Measurements from ENCODE around the gene AGO3. TPM values are rescaled to one million over a fixed set of nuclear protein-coding genes. Genes with fewer than 3 reads are reported as not detected.
"Not testable (repeated sequence)": the region's sequence is repeated elsewhere in the genome, so short reads cannot be mapped to it uniquely, and the experiment has no call there.

Gene AGO3
- total and polyA plus RNA-seq, 8 donors, result 1.9 to 33.8 (median 12.4) TPM

- H3K27ac ChIP-seq, result no peak overlapping the region
- H3K9me3 ChIP-seq, result no peaks in the 10 kb centered on the region
- H3K4me1 ChIP-seq, result no peaks in the 10 kb centered on the region
- H3K4me3 ChIP-seq, result no peak overlapping the region
- TF ChIP-seq EP300 (IDR thresholded peaks at IDR 0.05) (no peak), POLR2AphosphoS5 (IDR thresholded peaks at IDR 0.05) (no peak), CTCF (IDR thresholded peaks at IDR 0.05) (no peak), POLR2A (IDR thresholded peaks at IDR 0.05) (no peak)
- no peaks in the 10 kb centered on the region for H3K27me3 ChIP-seq
- 92 to 99% (median 98%) methylated on average over 2 of the region's 2 CpGs for WGBS, 5 donors
- peaks cover 30 to 93% (median 89%) of the 10 kb centered on the region in 4 donors for H3K36me3 ChIP-seq
- intact Hi-C loops (cut with DNase I; ENCODE audit: low total_unique reads), result no loop called here
- DNase-seq, result no peak
Observed at GRCh38 chr1:36016686-36017085, 85.8 kb downstream of the AGO3 start.

GRCh38 chr1:36023098-36023769 is 92.3 kb downstream of the AGO3 start:
- peaks cover 0 to 8% (median 0%) of the 10 kb centered on the region in 4 donors for H3K4me1 ChIP-seq
- intact Hi-C loops (cut with DNase I; ENCODE audit: low total_unique reads), result no loop called here
- DNase-seq, result no peak
- peaks cover 9 to 77% (median 65%) of the 10 kb centered on the region in 4 donors for H3K36me3 ChIP-seq
- WGBS, 5 donors, result 46 to 82% (median 65%) methylated on average over 5 of the region's 5 CpGs
- no peak overlapping the region for H3K4me3 ChIP-seq
- H3K27me3 ChIP-seq, result no peaks in the 10 kb centered on the region
- TF ChIP-seq POLR2A (IDR thresholded peaks at IDR 0.05) (no peak), POLR2AphosphoS5 (IDR thresholded peaks at IDR 0.05) (no peak)
- H3K9me3 ChIP-seq, result no peaks in the 10 kb centered on the region
- no peak overlapping the region for H3K27ac ChIP-seq

GRCh38 chr1:36024024-36024423 is 93.1 kb downstream of the AGO3 start:
- H3K4me1 ChIP-seq; intact Hi-C loops (cut with DNase I; ENCODE audit: low total_unique reads); H3K27me3 ChIP-seq; DNase-seq; H3K9me3 ChIP-seq; H3K27ac ChIP-seq; H3K4me3 ChIP-seq: not testable (repeated sequence)
- peaks cover 5 to 74% (median 61%) of the 10 kb centered on the region in 4 donors for H3K36me3 ChIP-seq
- 94 to 100% (median 98%) methylated on average over 3 of the region's 3 CpGs for WGBS, 5 donors

- intact Hi-C loops (cut with DNase I; ENCODE audit: low total_unique reads), result no loop called here
- 87 to 98% (median 90%) methylated on average over 1 of the region's 1 CpG for WGBS, 5 donors
Observed at GRCh38 chr1:36024847-36025246, 93.9 kb downstream of the AGO3 start.

GRCh38 chr1:36027766-36028165 is 96.9 kb downstream of the AGO3 start:
- no peak for DNase-seq
- intact Hi-C loops (cut with DNase I; ENCODE audit: low total_unique reads), result no loop called here
- Histone ChIP-seq H3K36me3 (peaks cover 12 to 82% (median 68%) of the 10 kb centered on the region in 4 donors), H3K4me1 (peaks cover 0 to 6% (median 0%) of the 10 kb centered on the region in 4 donors), H3K4me3 (no peak overlapping the region), H3K27ac (no peak overlapping the region), H3K27me3 (no peaks in the 10 kb centered on the region), H3K9me3 (no peaks in the 10 kb centered on the region)
- TF ChIP-seq POLR2A (IDR thresholded peaks at IDR 0.05), result no peak
- TF ChIP-seq CTCF (IDR thresholded peaks at IDR 0.05), result no peak
- TF ChIP-seq POLR2AphosphoS5 (IDR thresholded peaks at IDR 0.05), result no peak
- no peak for TF ChIP-seq EP300 (IDR thresholded peaks at IDR 0.05)
- WGBS, 5 donors, result 91 to 98% (median 94%) methylated on average over 3 of the region's 3 CpGs

More at GRCh38 chr1:36024847-36025246, 93.9 kb downstream of the AGO3 start:
- H3K4me3 ChIP-seq, result no peak overlapping the region
- no peak for TF ChIP-seq POLR2AphosphoS5 (IDR thresholded peaks at IDR 0.05)
- TF ChIP-seq CTCF (IDR thresholded peaks at IDR 0.05), result no peak
- TF ChIP-seq EP300 (IDR thresholded peaks at IDR 0.05), result no peak
- no peak for TF ChIP-seq POLR2A (IDR thresholded peaks at IDR 0.05)
- peaks cover 0 to 8% (median 0%) of the 10 kb centered on the region in 4 donors for H3K4me1 ChIP-seq
- H3K27me3 ChIP-seq, result no peaks in the 10 kb centered on the region
- H3K27ac ChIP-seq, result no peak overlapping the region
- peaks cover 5 to 74% (median 58%) of the 10 kb centered on the region in 4 donors for H3K36me3 ChIP-seq
- DNase-seq, result no peak
- no peaks in the 10 kb centered on the region for H3K9me3 ChIP-seq
